MM.1S (cell line): Measurements from ENCODE around the gene BTBD9.

Experiments
- EZH2phosphoT487 ChIP-seq: fragments of 300-600 bp; sonication (generic); IDR thresholded peaks from 2 replicates; pipeline ENCODE4 v1.6.1; 2018; ENCODE audit warnings: antibody characterized with exemption, low read length
- TF ChIP-seq, protein P1 (sequence below): fragments of 300-600 bp; sonication (generic); IDR thresholded peaks from 2 replicates; pipeline ENCODE4 v1.5.1; 2016; ENCODE audit warnings: antibody characterized with exemption, low read length, mixed read lengths

DNA sequence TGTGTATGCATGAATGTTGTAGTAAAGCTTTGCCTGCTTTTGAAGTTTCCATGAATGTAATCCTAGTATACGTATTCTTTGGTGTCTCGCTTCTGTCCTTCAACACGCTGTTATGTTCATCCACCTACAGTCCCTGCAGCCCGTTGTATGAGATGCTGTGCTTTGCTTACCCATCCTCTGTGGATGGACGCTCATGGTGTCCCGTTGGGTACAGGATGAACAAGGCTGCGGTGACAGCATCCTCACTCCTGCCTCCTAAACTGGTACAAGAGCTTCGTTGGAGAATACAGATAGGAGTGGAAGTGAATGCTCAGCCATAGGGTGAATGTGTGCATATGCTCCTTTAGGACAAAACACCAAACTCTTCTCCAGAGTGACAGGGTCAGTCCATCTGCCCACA, 454.0 kb downstream of the BTBD9 start:
- TF ChIP-seq, protein P1, sequence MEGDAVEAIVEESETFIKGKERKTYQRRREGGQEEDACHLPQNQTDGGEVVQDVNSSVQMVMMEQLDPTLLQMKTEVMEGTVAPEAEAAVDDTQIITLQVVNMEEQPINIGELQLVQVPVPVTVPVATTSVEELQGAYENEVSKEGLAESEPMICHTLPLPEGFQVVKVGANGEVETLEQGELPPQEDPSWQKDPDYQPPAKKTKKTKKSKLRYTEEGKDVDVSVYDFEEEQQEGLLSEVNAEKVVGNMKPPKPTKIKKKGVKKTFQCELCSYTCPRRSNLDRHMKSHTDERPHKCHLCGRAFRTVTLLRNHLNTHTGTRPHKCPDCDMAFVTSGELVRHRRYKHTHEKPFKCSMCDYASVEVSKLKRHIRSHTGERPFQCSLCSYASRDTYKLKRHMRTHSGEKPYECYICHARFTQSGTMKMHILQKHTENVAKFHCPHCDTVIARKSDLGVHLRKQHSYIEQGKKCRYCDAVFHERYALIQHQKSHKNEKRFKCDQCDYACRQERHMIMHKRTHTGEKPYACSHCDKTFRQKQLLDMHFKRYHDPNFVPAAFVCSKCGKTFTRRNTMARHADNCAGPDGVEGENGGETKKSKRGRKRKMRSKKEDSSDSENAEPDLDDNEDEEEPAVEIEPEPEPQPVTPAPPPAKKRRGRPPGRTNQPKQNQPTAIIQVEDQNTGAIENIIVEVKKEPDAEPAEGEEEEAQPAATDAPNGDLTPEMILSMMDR: no peak
- TF ChIP-seq EZH2phosphoT487: no peak
